ENCODE data around the gene TH.

The TH gene

GRCh38 chr11:2176389-2176900, 4.8 kb upstream of the TH start:
- no peak overlapping the region for H3K4me3 ChIP-seq (ENCODE audit: low read depth, low read length)
- TF ChIP-seq MAX (IDR thresholded peaks at IDR 0.05; ENCODE audit: low read depth, low read length) (peak; percentile 1; the same call in 1 of the 2 replicates), MYC (IDR thresholded peaks at IDR 0.05; ENCODE audit: low read depth, low read length) (no peak), POLR2A (IDR thresholded peaks at IDR 0.05; ENCODE audit: extremely low read depth, insufficient read length) (no peak), CTCF (IDR thresholded peaks at IDR 0.05; ENCODE audit: low read depth, low read length) (no peak)
- no peak for DNase-seq (ENCODE audit: low read depth)

- DNase-seq (ENCODE audit: low read depth) = no peak
- no peak overlapping the region for H3K4me3 ChIP-seq (ENCODE audit: low read depth, low read length)
- TF ChIP-seq POLR2A (IDR thresholded peaks at IDR 0.05; ENCODE audit: extremely low read depth, insufficient read length) (no peak), MYC (IDR thresholded peaks at IDR 0.05; ENCODE audit: low read depth, low read length) (no peak), CTCF (IDR thresholded peaks at IDR 0.05; ENCODE audit: low read depth, low read length) (no peak), MAX (IDR thresholded peaks at IDR 0.05; ENCODE audit: low read depth, low read length) (no peak)
Observed at GRCh38 chr11:2175659-2176058, 4.0 kb upstream of the TH start.

GRCh38 chr11:2174361-2174760, 2.7 kb upstream of the TH start:
- no peak overlapping the region for H3K4me3 ChIP-seq (ENCODE audit: low read depth, low read length)
- no peak for DNase-seq (ENCODE audit: low read depth)
- TF ChIP-seq CTCF (IDR thresholded peaks at IDR 0.05; ENCODE audit: low read depth, low read length) (no peak), MAX (IDR thresholded peaks at IDR 0.05; ENCODE audit: low read depth, low read length) (no peak), POLR2A (IDR thresholded peaks at IDR 0.05; ENCODE audit: extremely low read depth, insufficient read length) (no peak), MYC (IDR thresholded peaks at IDR 0.05; ENCODE audit: low read depth, low read length) (no peak)

- no peak for DNase-seq (ENCODE audit: low read depth)
- TF ChIP-seq CTCF (IDR thresholded peaks at IDR 0.05; ENCODE audit: low read depth, low read length) (no peak), MYC (IDR thresholded peaks at IDR 0.05; ENCODE audit: low read depth, low read length) (no peak), MAX (IDR thresholded peaks at IDR 0.05; ENCODE audit: low read depth, low read length) (no peak), POLR2A (IDR thresholded peaks at IDR 0.05; ENCODE audit: extremely low read depth, insufficient read length) (no peak)
- H3K4me3 ChIP-seq (ENCODE audit: low read depth, low read length) = no peak overlapping the region
Observed at GRCh38 chr11:2173761-2174160, 2.1 kb upstream of the TH start.

- H3K4me3 ChIP-seq (ENCODE audit: low read depth, low read length) = no peak overlapping the region
- peak; percentile 67 for TF ChIP-seq CTCF (IDR thresholded peaks at IDR 0.05; ENCODE audit: low read depth, low read length)
- no peak for TF ChIP-seq POLR2A (IDR thresholded peaks at IDR 0.05; ENCODE audit: extremely low read depth, insufficient read length)
- TF ChIP-seq MYC (IDR thresholded peaks at IDR 0.05; ENCODE audit: low read depth, low read length) = no peak
- DNase-seq (ENCODE audit: low read depth) = no peak
Observed at GRCh38 chr11:2173150-2173693, 1.6 kb upstream of the TH start.

- H3K4me3 ChIP-seq (ENCODE audit: low read depth, low read length) = no peak overlapping the region
- DNase-seq (ENCODE audit: low read depth) = no peak
- TF ChIP-seq MYC (IDR thresholded peaks at IDR 0.05; ENCODE audit: low read depth, low read length) = no peak
- TF ChIP-seq CTCF (IDR thresholded peaks at IDR 0.05; ENCODE audit: low read depth, low read length) = no peak
- no peak for TF ChIP-seq MAX (IDR thresholded peaks at IDR 0.05; ENCODE audit: low read depth, low read length)
- TF ChIP-seq POLR2A (IDR thresholded peaks at IDR 0.05; ENCODE audit: extremely low read depth, insufficient read length) = no peak
Observed at GRCh38 chr11:2172676-2173075, 1.1 kb upstream of the TH start.

Data from NB4 (cell line).